D721Med (cell line): ENCODE results near the gene FNDC7.

ENCODE experiments used
- DNase-seq: peaks from one replicate; pipeline ENCODE4 v3.0.0; 2011; ENCODE audit warnings: low spot score; ENCODE audit not compliant: insufficient read length
- FAIRE-seq: peaks from 2 replicates; lab custom pipeline; 2011; peaks lifted over from hg19 to GRCh38; lab: Jason Lieb, UNC
- CTCF ChIP-seq: IDR thresholded peaks from 2 replicates; pipeline ENCODE4 v1.5.1; 2012; ENCODE audit warnings: mild to moderate bottlenecking, control low read depth; ENCODE audit not compliant: insufficient read depth; ENCODE audit errors: missing control alignments

FNDC7 gene

GRCh38 chr1:108725906-108726305 is 13.2 kb downstream of the FNDC7 start:
- no peak for TF ChIP-seq CTCF
- FAIRE-seq, result no peak
- DNase-seq, result no peak

- no peak for TF ChIP-seq CTCF
- FAIRE-seq, result no peak
Measured at GRCh38 chr1:108728327-108728923, 15.7 kb downstream of the FNDC7 start.

GRCh38 chr1:108729481-108729880 is 16.8 kb downstream of the FNDC7 start:
- DNase-seq, result no peak
- FAIRE-seq, result no peak
- TF ChIP-seq CTCF, result no peak

More at GRCh38 chr1:108728327-108728923, 15.7 kb downstream of the FNDC7 start:
- DNase-seq, result no peak

GRCh38 chr1:108732398-108732797 is 19.7 kb downstream of the FNDC7 start:
- no peak for TF ChIP-seq CTCF
- no peak for DNase-seq
- no peak for FAIRE-seq

GRCh38 chr1:108734171-108734865 is 21.6 kb downstream of the FNDC7 start:
- TF ChIP-seq CTCF, result no peak
- DNase-seq (no peak), FAIRE-seq (no peak)

- no peak for TF ChIP-seq CTCF
- DNase-seq, result no peak
Measured at GRCh38 chr1:108742253-108742652, 29.5 kb downstream of the FNDC7 start.

GRCh38 chr1:108745980-108746381 is 33.3 kb downstream of the FNDC7 start:
- no peak for FAIRE-seq
- no peak for TF ChIP-seq CTCF
- DNase-seq, result no peak

More at GRCh38 chr1:108742253-108742652, 29.5 kb downstream of the FNDC7 start:
- FAIRE-seq, result no peak
